Muscle layer of duodenum (tissue), 2 donors: ENCODE data around the gene GLRX.
A peak's percentile ranks its signal among the peaks of the same experiment; 100 is the strongest.
"Not testable (repeated sequence)": the region's sequence is repeated elsewhere in the genome, so short reads cannot be mapped to it uniquely, and the experiment has no call there.

ENCODE experiments used
- H3K27ac ChIP-seq: one replicate; pipeline ENCODE4 v1.7.0; 2013; ENCODE audit warnings: mild to moderate bottlenecking, low read length
- H3K27me3 ChIP-seq: one replicate; pipeline ENCODE4 v1.7.0; 2013; ENCODE audit warnings: low read depth, mild to moderate bottlenecking, control low read depth, low read length
- H3K36me3 ChIP-seq, 2 donors: one replicate each; pipeline ENCODE4 v1.7.0; 2013; ENCODE audit warnings: low read length in 2 of 2, control low read depth in 1 of 2, mild to moderate bottlenecking in 1 of 2; ENCODE audit not compliant: insufficient read depth in 2 of 2, control insufficient read depth in 1 of 2
- H3K4me1 ChIP-seq, 2 donors: one replicate each; pipeline ENCODE4 v1.7.0; 2013; ENCODE audit warnings: low read length in 2 of 2, mild to moderate bottlenecking in 2 of 2, control low read depth in 1 of 2, moderate library complexity in 1 of 2; ENCODE audit not compliant: insufficient read depth in 2 of 2, control insufficient read depth in 1 of 2
- H3K4me3 ChIP-seq, 2 donors: one replicate each; pipeline ENCODE4 v1.7.0; 2013; ENCODE audit warnings: low read length in 2 of 2, low read depth in 1 of 2, mild to moderate bottlenecking in 1 of 2
- H3K9me3 ChIP-seq, 2 donors: one replicate each; pipeline ENCODE4 v1.7.0; 2013; ENCODE audit warnings: low read length in 2 of 2, control low read depth in 1 of 2, mild to moderate bottlenecking in 1 of 2; ENCODE audit not compliant: control insufficient read depth in 1 of 2
- donor health status: healthy.

The GLRX gene

GRCh38 chr5:95813035-95813434 lies 9.5 kb downstream of the GLRX start:
- Histone ChIP-seq H3K4me1 (peaks cover 24 to 34% of the 10 kb centered on the region in 2 donors), H3K36me3 (peaks cover 15 to 22% of the 10 kb centered on the region in 2 donors)
- not testable (repeated sequence) for H3K9me3 ChIP-seq, H3K4me3 ChIP-seq, H3K27ac ChIP-seq, H3K27me3 ChIP-seq

- peaks cover 10 to 17% of the 10 kb centered on the region in 2 donors for H3K36me3 ChIP-seq
- H3K9me3 ChIP-seq, result no peaks in the 10 kb centered on the region
- H3K27me3 ChIP-seq, result no peaks in the 10 kb centered on the region
- peaks cover 26 to 31% of the 10 kb centered on the region in 2 donors for H3K4me1 ChIP-seq
- no peak overlapping the region for H3K4me3 ChIP-seq
- H3K27ac ChIP-seq, result peak overlapping the region; percentile 61
Measured at GRCh38 chr5:95812074-95812471, 10.5 kb downstream of the GLRX start.

- peaks cover 26 to 30% of the 10 kb centered on the region in 2 donors for H3K4me1 ChIP-seq
- not testable (repeated sequence) for H3K4me3 ChIP-seq, H3K9me3 ChIP-seq, H3K27ac ChIP-seq, H3K27me3 ChIP-seq
- peaks cover 7 to 12% of the 10 kb centered on the region in 2 donors for H3K36me3 ChIP-seq
Measured at GRCh38 chr5:95811461-95812073, 11.0 kb downstream of the GLRX start.

GRCh38 chr5:95811126-95811423 lies 11.5 kb downstream of the GLRX start:
- H3K27ac ChIP-seq, H3K36me3 ChIP-seq: not testable (repeated sequence)
- peaks cover 26 to 30% of the 10 kb centered on the region in 2 donors for H3K4me1 ChIP-seq

GRCh38 chr5:95810305-95811125 lies 12.0 kb downstream of the GLRX start:
- peak overlapping the region in 1 of 2 donors; percentile 37 for H3K4me3 ChIP-seq
- peaks cover 0 to 8% of the 10 kb centered on the region in 2 donors for H3K36me3 ChIP-seq
- no peaks in the 10 kb centered on the region for H3K9me3 ChIP-seq
- H3K4me1 ChIP-seq, result peaks cover 26 to 30% of the 10 kb centered on the region in 2 donors
- H3K27me3 ChIP-seq, result no peaks in the 10 kb centered on the region
- peak overlapping the region; percentile 74 for H3K27ac ChIP-seq

More at GRCh38 chr5:95811126-95811423, 11.5 kb downstream of the GLRX start:
- not testable (repeated sequence) for H3K9me3 ChIP-seq, H3K27me3 ChIP-seq, H3K4me3 ChIP-seq

GRCh38 chr5:95809414-95809960 lies 13.0 kb downstream of the GLRX start:
- Histone ChIP-seq H3K27me3 (no peaks in the 10 kb centered on the region), H3K27ac (peak overlapping the region; percentile 74), H3K4me1 (peaks cover 26 to 30% of the 10 kb centered on the region in 2 donors)

GRCh38 chr5:95808686-95809413 lies 13.7 kb downstream of the GLRX start:
- Histone ChIP-seq H3K4me3 (peak overlapping the region; percentile 20 to 27), H3K27me3 (no peaks in the 10 kb centered on the region), H3K36me3 (peaks cover 0 to under 1% of the 10 kb centered on the region in 2 donors), H3K4me1 (peaks cover 26 to 30% of the 10 kb centered on the region in 2 donors), H3K27ac (peak overlapping the region; percentile 74), H3K9me3 (no peaks in the 10 kb centered on the region)

More at GRCh38 chr5:95809414-95809960, 13.0 kb downstream of the GLRX start:
- Histone ChIP-seq H3K36me3 (peaks cover 0 to 5% of the 10 kb centered on the region in 2 donors), H3K4me3 (peak overlapping the region; percentile 20 to 27), H3K9me3 (no peaks in the 10 kb centered on the region)

- Histone ChIP-seq H3K36me3 (no peaks in the 10 kb centered on the region), H3K27me3 (no peaks in the 10 kb centered on the region), H3K4me1 (peaks cover 26 to 30% of the 10 kb centered on the region in 2 donors), H3K9me3 (no peaks in the 10 kb centered on the region), H3K4me3 (peak overlapping the region; percentile 20 to 27), H3K27ac (peak overlapping the region; percentile 74)
Measured at GRCh38 chr5:95808013-95808685, 14.4 kb downstream of the GLRX start.

GRCh38 chr5:95806687-95807086 lies 15.8 kb downstream of the GLRX start:
- Histone ChIP-seq H3K9me3 (no peaks in the 10 kb centered on the region), H3K27ac (no peak overlapping the region), H3K27me3 (no peaks in the 10 kb centered on the region), H3K4me3 (no peak overlapping the region), H3K4me1 (peaks cover 19 to 24% of the 10 kb centered on the region in 2 donors), H3K36me3 (no peaks in the 10 kb centered on the region)

GRCh38 chr5:95804736-95805539 lies 17.6 kb downstream of the GLRX start:
- Histone ChIP-seq H3K4me3 (no peak overlapping the region), H3K27ac (no peak overlapping the region), H3K9me3 (no peaks in the 10 kb centered on the region), H3K4me1 (peaks cover 18 to 20% of the 10 kb centered on the region in 2 donors), H3K27me3 (no peaks in the 10 kb centered on the region), H3K36me3 (no peaks in the 10 kb centered on the region)
